A673 (cell line): ENCODE measurements around the gene FSTL4. TPM values are rescaled to one million over a fixed set of nuclear protein-coding genes. Genes with fewer than 3 reads are reported as not detected.

Experiments used
- BruUV-seq: library from RNA; stranded (reverse); fragments of 400-500 nt; replicated peaks from 2 replicates; lab custom pipeline; 2021; lab: Mats Ljungman, UMichigan
- CTCF ChIA-PET: fragments of 300-600 bp; sonication (Branson Sonifier 250); formaldehyde crosslinking; loops from one replicate; lab custom pipeline; 2022; ENCODE audit warnings: antibody characterized with exemption; lab: Charles Lee
- POLR2A ChIA-PET: fragments of 300-600 bp; sonication (Branson Sonifier 250); formaldehyde crosslinking; loops from one replicate; lab custom pipeline; 2022; ENCODE audit warnings: antibody characterized with exemption; ENCODE audit not compliant: low non-redundant PET; lab: Charles Lee
- DNase-seq: peaks from one replicate; pipeline ENCODE4 v3.0.0-alpha.2; 2015; ENCODE audit warnings: low spot score
- H3K27ac ChIP-seq: fragments of 200-600 bp; sonication (generic); 2 replicates; pipeline ENCODE4 v1.5.1; 2016; ENCODE audit warnings: mixed run types, low read depth, mild to moderate bottlenecking, mixed read lengths, antibody characterized with exemption, low read length; ENCODE audit not compliant: poor library complexity, severe bottlenecking
- H3K27me3 ChIP-seq: fragments of 200-600 bp; sonication (generic); replicated peaks from 2 replicates; pipeline ENCODE4 v1.6.1; 2017; ENCODE audit warnings: mixed run types, low read depth, mild to moderate bottlenecking, mixed read lengths, antibody characterized with exemption, low read length; ENCODE audit not compliant: insufficient read depth, poor library complexity
- H3K36me3 ChIP-seq: fragments of 200-600 bp; sonication (generic); 2 replicates; pipeline ENCODE4 v1.6.1; 2016; ENCODE audit warnings: mixed run types, mild to moderate bottlenecking, mixed read lengths, antibody characterized with exemption, low read length; ENCODE audit not compliant: insufficient read depth, poor library complexity, severe bottlenecking
- H3K4me1 ChIP-seq: fragments of 200-600 bp; sonication (generic); 2 replicates; pipeline ENCODE4 v1.6.1; 2017; ENCODE audit warnings: mixed run types, mild to moderate bottlenecking, mixed read lengths, antibody characterized with exemption, low read length; ENCODE audit not compliant: insufficient read depth, poor library complexity, severe bottlenecking
- H3K4me3 ChIP-seq: fragments of 200-600 bp; sonication (generic); 2 replicates; pipeline ENCODE4 v1.5.1; 2016; ENCODE audit warnings: low read depth, mixed run types, mild to moderate bottlenecking, mixed read lengths, low read length; ENCODE audit not compliant: poor library complexity, severe bottlenecking
- H3K9me3 ChIP-seq: fragments of 200-600 bp; sonication (generic); 2 replicates; pipeline ENCODE4 v1.6.1; 2016; ENCODE audit warnings: mixed run types, low read depth, mild to moderate bottlenecking, mixed read lengths, antibody characterized with exemption, low read length; ENCODE audit not compliant: poor library complexity, severe bottlenecking
- CTCF ChIP-seq: fragments of 300-800, 200-600 bp; sonication (generic); conservative IDR thresholded peaks from 2 replicates; pipeline ENCODE4 v1.5.1; 2017; ENCODE audit warnings: low read depth, mild to moderate bottlenecking, antibody characterized with exemption, low read length, moderate library complexity, mixed read lengths
- EZH2 ChIP-seq: fragments of 200-600 bp; sonication (generic); IDR thresholded peaks from 2 replicates; pipeline ENCODE4 v1.6.1; 2017; ENCODE audit warnings: borderline replicate concordance, low read depth, mild to moderate bottlenecking, mixed read lengths, antibody characterized with exemption, low read length; ENCODE audit not compliant: poor library complexity, severe bottlenecking
- intact Hi-C: fragments of 100-400 bp; cut with micrococcal nuclease; formaldehyde crosslinking; loops from one replicate; pipeline ENCODE4 v1.10.0; 2022; ENCODE audit not compliant: unreplicated experiment
- total RNA-seq: library from RNA; stranded (reverse); gene quantifications from 2 replicates; pipeline ENCODE4 v1.2.3, GENCODE V29; 2021

The FSTL4 gene
- total RNA-seq, 1 experiment from 2014 or later: 0.86 TPM

- H3K4me3 ChIP-seq: no peak overlapping the region
- CTCF ChIA-PET: no interaction called here
- no peak overlapping the region for H3K27ac ChIP-seq
- no TSS peak for BruUV-seq
- intact Hi-C loops: no loop called here
- TF ChIP-seq EZH2: no peak
- H3K36me3 ChIP-seq: no peaks in the 10 kb centered on the region
- no peaks in the 10 kb centered on the region for H3K4me1 ChIP-seq
- no peaks in the 10 kb centered on the region for H3K9me3 ChIP-seq
- POLR2A ChIA-PET: no interaction called here
- no peak for DNase-seq
- H3K27me3 ChIP-seq: no peaks in the 10 kb centered on the region
Observed at GRCh38 chr5:133267601-133268000, 344.7 kb downstream of the FSTL4 start.

GRCh38 chr5:133266966-133267365 is 345.4 kb downstream of the FSTL4 start:
- Histone ChIP-seq H3K27me3 (no peaks in the 10 kb centered on the region), H3K27ac (no peak overlapping the region), H3K4me3 (no peak overlapping the region), H3K9me3 (no peaks in the 10 kb centered on the region), H3K4me1 (no peaks in the 10 kb centered on the region), H3K36me3 (no peaks in the 10 kb centered on the region)
- no TSS peak for BruUV-seq
- intact Hi-C loops: no loop called here
- TF ChIP-seq EZH2 (no peak), CTCF (no peak)
- DNase-seq: no peak
- POLR2A ChIA-PET: no interaction called here
- CTCF ChIA-PET: no interaction called here

- H3K27me3 ChIP-seq: no peaks in the 10 kb centered on the region
- intact Hi-C loops: no loop called here
- no peak overlapping the region for H3K4me3 ChIP-seq
- BruUV-seq: no TSS peak
- no peak for DNase-seq
- TF ChIP-seq CTCF: no peak
- no peak for TF ChIP-seq EZH2
- H3K27ac ChIP-seq: no peak overlapping the region
- CTCF ChIA-PET: no interaction called here
- no peaks in the 10 kb centered on the region for H3K4me1 ChIP-seq
- POLR2A ChIA-PET: no interaction called here
- H3K36me3 ChIP-seq: no peaks in the 10 kb centered on the region
- H3K9me3 ChIP-seq: no peaks in the 10 kb centered on the region
Observed at GRCh38 chr5:133266527-133266878, 345.8 kb downstream of the FSTL4 start.
